ENCODE data around the gene NTM. TPM values are rescaled to one million over a fixed set of nuclear protein-coding genes. Genes with fewer than 3 reads are reported as not detected.

NTM gene
- total RNA-seq, 1 experiment from 2014 or later: 0.73 TPM

GRCh38 chr11:132332521-132332920, 962.1 kb downstream of the NTM start:
- Mint-ChIP-seq H3K27me3 (ENCODE audit: insufficient read depth, unreplicated experiment) (peaks cover 5% of the 10 kb centered on the region), H3K4me3 (ENCODE audit: unreplicated experiment) (no peak overlapping the region), H3K36me3 (ENCODE audit: insufficient read depth, unreplicated experiment) (no peaks in the 10 kb centered on the region), H3K27ac (ENCODE audit: unreplicated experiment) (no peak overlapping the region), H3K9me3 (ENCODE audit: unreplicated experiment) (no peaks in the 10 kb centered on the region), H3K4me1 (ENCODE audit: low read depth, unreplicated experiment) (no peaks in the 10 kb centered on the region)
- Histone ChIP-seq H3K4me1 (no peaks in the 10 kb centered on the region), H3K4me3 (ENCODE audit: low read depth, low read length) (no peak overlapping the region), H3K36me3 (ENCODE audit: control insufficient read depth, insufficient read depth, low read length) (no peaks in the 10 kb centered on the region), H3K9me3 (no peaks in the 10 kb centered on the region; the same call in 1 of the 2 replicates), H3K27me3 (replicated peaks; ENCODE audit: control insufficient read depth, insufficient read depth, low read length) (no peaks in the 10 kb centered on the region)
- intact Hi-C loops (cut with micrococcal nuclease; ENCODE audit: unreplicated experiment): no loop called here
- TF ChIP-seq CTCF (IDR thresholded peaks at IDR 0.05; ENCODE audit: insufficient read depth in 1 of 2, low read depth in 1 of 2, low read length in 1 of 2, severe bottlenecking in 1 of 2, unreplicated experiment in 1 of 2): no peak
- no TSS peak for BruUV-seq (replicated peaks)
- no peak for DNase-seq
- POLR2A ChIA-PET: no interaction called here
- CTCF ChIA-PET: no interaction called here

- DNase-seq: no peak
- no peak overlapping the region for H3K4me3 ChIP-seq (ENCODE audit: low read depth, low read length)
- BruUV-seq (replicated peaks): no TSS peak
- intact Hi-C loops (cut with micrococcal nuclease; ENCODE audit: unreplicated experiment): no loop called here
- Mint-ChIP-seq H3K36me3 (ENCODE audit: insufficient read depth, unreplicated experiment) (no peaks in the 10 kb centered on the region), H3K27me3 (ENCODE audit: insufficient read depth, unreplicated experiment) (peaks cover 7% of the 10 kb centered on the region), H3K4me1 (ENCODE audit: low read depth, unreplicated experiment) (no peaks in the 10 kb centered on the region), H3K27ac (ENCODE audit: unreplicated experiment) (no peak overlapping the region), H3K4me3 (ENCODE audit: unreplicated experiment) (no peak overlapping the region), H3K9me3 (ENCODE audit: unreplicated experiment) (no peaks in the 10 kb centered on the region)
- ChIA-PET CTCF (no interaction called here), POLR2A (no interaction called here)
- no peaks in the 10 kb centered on the region for H3K36me3 ChIP-seq (ENCODE audit: control insufficient read depth, insufficient read depth, low read length)
- H3K9me3 ChIP-seq: no peaks in the 10 kb centered on the region; the same call in 1 of the 2 replicates
- no peak for TF ChIP-seq CTCF (IDR thresholded peaks at IDR 0.05; ENCODE audit: insufficient read depth in 1 of 2, low read depth in 1 of 2, low read length in 1 of 2, severe bottlenecking in 1 of 2, unreplicated experiment in 1 of 2)
- H3K4me1 ChIP-seq: no peaks in the 10 kb centered on the region
- H3K27me3 ChIP-seq (replicated peaks; ENCODE audit: control insufficient read depth, insufficient read depth, low read length): no peaks in the 10 kb centered on the region
Measured at GRCh38 chr11:132334769-132335280, 964.4 kb downstream of the NTM start.

- BruUV-seq (replicated peaks): no TSS peak
- ChIA-PET POLR2A (no interaction called here), CTCF (no interaction called here)
- TF ChIP-seq CTCF (IDR thresholded peaks at IDR 0.05; ENCODE audit: insufficient read depth in 1 of 2, low read depth in 1 of 2, low read length in 1 of 2, severe bottlenecking in 1 of 2, unreplicated experiment in 1 of 2): no peak
- no peaks in the 10 kb centered on the region for H3K4me1 ChIP-seq
- Mint-ChIP-seq H3K27me3 (ENCODE audit: insufficient read depth, unreplicated experiment) (peaks cover 9% of the 10 kb centered on the region), H3K9me3 (ENCODE audit: unreplicated experiment) (no peaks in the 10 kb centered on the region), H3K27ac (ENCODE audit: unreplicated experiment) (no peak overlapping the region), H3K4me1 (ENCODE audit: low read depth, unreplicated experiment) (no peaks in the 10 kb centered on the region), H3K36me3 (ENCODE audit: insufficient read depth, unreplicated experiment) (no peaks in the 10 kb centered on the region), H3K4me3 (ENCODE audit: unreplicated experiment) (no peak overlapping the region)
- intact Hi-C loops (cut with micrococcal nuclease; ENCODE audit: unreplicated experiment): no loop called here
- DNase-seq: no peak
- no peaks in the 10 kb centered on the region for H3K36me3 ChIP-seq (ENCODE audit: control insufficient read depth, insufficient read depth, low read length)
- no peak overlapping the region for H3K4me3 ChIP-seq (ENCODE audit: low read depth, low read length)
- H3K27me3 ChIP-seq (replicated peaks; ENCODE audit: control insufficient read depth, insufficient read depth, low read length): no peaks in the 10 kb centered on the region
- no peaks in the 10 kb centered on the region; the same call in 1 of the 2 replicates for H3K9me3 ChIP-seq
Measured at GRCh38 chr11:132335311-132335710, 964.9 kb downstream of the NTM start.

Measured in Caco-2 (cell line).